Skeletal muscle satellite cell (primary cell): ENCODE results near the gene SQOR.

Source experiments
- H3K27me3 ChIP-seq: 2 replicates; pipeline ENCODE4 v1.7.0; 2013; ENCODE audit warnings: low read length; ENCODE audit not compliant: control insufficient read depth, insufficient read depth
- H3K36me3 ChIP-seq: 2 replicates; pipeline ENCODE4 v1.7.0; 2013; ENCODE audit warnings: mild to moderate bottlenecking, control low read depth, low read length; ENCODE audit not compliant: insufficient read depth
- H3K4me1 ChIP-seq: 2 replicates; pipeline ENCODE4 v1.7.0; 2013; ENCODE audit warnings: low read length; ENCODE audit not compliant: control insufficient read depth, insufficient read depth
- H3K4me2 ChIP-seq: 2 replicates; pipeline ENCODE4 v1.7.0; 2013; ENCODE audit warnings: mild to moderate bottlenecking, low read length
- H3K4me3 ChIP-seq: 2 replicates; pipeline ENCODE4 v1.7.0; 2013; ENCODE audit warnings: low read length
- H3K9ac ChIP-seq: 2 replicates; pipeline ENCODE4 v1.7.0; 2013; ENCODE audit warnings: mild to moderate bottlenecking, low read depth, low read length, moderate library complexity
- H3K9me3 ChIP-seq: replicated peaks from 2 replicates; pipeline ENCODE4 v1.7.0; 2013; ENCODE audit warnings: mild to moderate bottlenecking, control low read depth, low read length

SQOR gene

GRCh38 chr15:45603881-45604280, 30.9 kb upstream of the SQOR start:
- H3K9ac ChIP-seq, result no peak overlapping the region
- H3K36me3 ChIP-seq, result peaks cover 8% of the 10 kb centered on the region

GRCh38 chr15:45604326-45604725, 30.5 kb upstream of the SQOR start:
- no peak overlapping the region for H3K4me3 ChIP-seq
- no peak overlapping the region for H3K4me2 ChIP-seq
- peaks cover 8% of the 10 kb centered on the region for H3K36me3 ChIP-seq
- no peaks in the 10 kb centered on the region for H3K4me1 ChIP-seq
- no peaks in the 10 kb centered on the region for H3K27me3 ChIP-seq
- no peak overlapping the region for H3K9ac ChIP-seq
- H3K9me3 ChIP-seq, result no peaks in the 10 kb centered on the region

More at GRCh38 chr15:45603881-45604280, 30.9 kb upstream of the SQOR start:
- H3K4me1 ChIP-seq, result no peaks in the 10 kb centered on the region
- no peaks in the 10 kb centered on the region for H3K9me3 ChIP-seq
- H3K27me3 ChIP-seq, result no peaks in the 10 kb centered on the region
- H3K4me2 ChIP-seq, result no peak overlapping the region
- no peak overlapping the region for H3K4me3 ChIP-seq

GRCh38 chr15:45606413-45606812, 28.4 kb upstream of the SQOR start:
- no peaks in the 10 kb centered on the region for H3K9me3 ChIP-seq
- no peak overlapping the region for H3K9ac ChIP-seq
- H3K27me3 ChIP-seq, result no peaks in the 10 kb centered on the region
- no peaks in the 10 kb centered on the region for H3K4me1 ChIP-seq
- no peak overlapping the region for H3K4me3 ChIP-seq
- H3K36me3 ChIP-seq, result peaks cover 8% of the 10 kb centered on the region
- H3K4me2 ChIP-seq, result no peak overlapping the region

- H3K4me2 ChIP-seq, result no peak overlapping the region
- H3K27me3 ChIP-seq, result no peaks in the 10 kb centered on the region
- H3K4me3 ChIP-seq, result no peak overlapping the region
- H3K36me3 ChIP-seq, result peaks cover 8% of the 10 kb centered on the region
- no peaks in the 10 kb centered on the region for H3K4me1 ChIP-seq
- H3K9ac ChIP-seq, result no peak overlapping the region
- no peaks in the 10 kb centered on the region for H3K9me3 ChIP-seq
Observed at GRCh38 chr15:45606841-45607240, 28.0 kb upstream of the SQOR start.

GRCh38 chr15:45611305-45611704, 23.5 kb upstream of the SQOR start:
- H3K9me3 ChIP-seq, result no peaks in the 10 kb centered on the region
- H3K4me3 ChIP-seq, result no peak overlapping the region
- no peaks in the 10 kb centered on the region for H3K27me3 ChIP-seq
- peaks cover 10% of the 10 kb centered on the region for H3K4me1 ChIP-seq
- no peak overlapping the region for H3K9ac ChIP-seq
- H3K36me3 ChIP-seq, result peaks cover 5% of the 10 kb centered on the region
- no peak overlapping the region for H3K4me2 ChIP-seq

- H3K4me1 ChIP-seq, result peaks cover 19% of the 10 kb centered on the region
- H3K9me3 ChIP-seq, result no peaks in the 10 kb centered on the region
- H3K27me3 ChIP-seq, result no peaks in the 10 kb centered on the region
- H3K4me2 ChIP-seq, result peak overlapping the region; percentile 52
- H3K4me3 ChIP-seq, result no peak overlapping the region
- H3K36me3 ChIP-seq, result no peaks in the 10 kb centered on the region
- H3K9ac ChIP-seq, result no peak overlapping the region
Observed at GRCh38 chr15:45612790-45613415, 21.9 kb upstream of the SQOR start.

- Histone ChIP-seq H3K27me3 (no peaks in the 10 kb centered on the region), H3K9me3 (no peaks in the 10 kb centered on the region), H3K36me3 (no peaks in the 10 kb centered on the region), H3K4me1 (peaks cover 19% of the 10 kb centered on the region), H3K4me3 (no peak overlapping the region), H3K4me2 (no peak overlapping the region), H3K9ac (no peak overlapping the region)
Observed at GRCh38 chr15:45616901-45617323, 17.9 kb upstream of the SQOR start.

GRCh38 chr15:45618813-45619212, 16.0 kb upstream of the SQOR start:
- Histone ChIP-seq H3K9ac (no peak overlapping the region), H3K9me3 (no peaks in the 10 kb centered on the region), H3K4me1 (peaks cover 10% of the 10 kb centered on the region), H3K27me3 (no peaks in the 10 kb centered on the region), H3K36me3 (no peaks in the 10 kb centered on the region), H3K4me2 (no peak overlapping the region), H3K4me3 (no peak overlapping the region)

GRCh38 chr15:45628136-45628535, 6.7 kb upstream of the SQOR start:
- no peaks in the 10 kb centered on the region for H3K9me3 ChIP-seq
- no peaks in the 10 kb centered on the region for H3K36me3 ChIP-seq
- no peak overlapping the region for H3K9ac ChIP-seq
- no peaks in the 10 kb centered on the region for H3K27me3 ChIP-seq
- no peak overlapping the region for H3K4me2 ChIP-seq
- no peak overlapping the region for H3K4me3 ChIP-seq
- H3K4me1 ChIP-seq, result peaks cover 12% of the 10 kb centered on the region

GRCh38 chr15:45630917-45631691, 3.7 kb upstream of the SQOR start:
- Histone ChIP-seq H3K36me3 (no peaks in the 10 kb centered on the region), H3K4me2 (peak overlapping the region; percentile 72), H3K9me3 (no peaks in the 10 kb centered on the region), H3K27me3 (no peaks in the 10 kb centered on the region), H3K4me3 (peak overlapping the region; percentile 57), H3K4me1 (peaks cover 17% of the 10 kb centered on the region), H3K9ac (peak overlapping the region; percentile 40)

GRCh38 chr15:45631776-45632175, 3.1 kb upstream of the SQOR start:
- Histone ChIP-seq H3K4me3 (peak overlapping the region; percentile 57), H3K27me3 (no peaks in the 10 kb centered on the region), H3K9ac (peak overlapping the region; percentile 40), H3K36me3 (no peaks in the 10 kb centered on the region), H3K9me3 (no peaks in the 10 kb centered on the region), H3K4me2 (peak overlapping the region; percentile 72), H3K4me1 (peaks cover 18% of the 10 kb centered on the region)

GRCh38 chr15:45635191-45635638, 386 bp downstream of the SQOR start:
- Histone ChIP-seq H3K9ac (peak overlapping the region; percentile 86), H3K27me3 (no peaks in the 10 kb centered on the region), H3K4me1 (peaks cover 52% of the 10 kb centered on the region), H3K4me2 (peak overlapping the region; percentile 98), H3K4me3 (peak overlapping the region; percentile 88), H3K9me3 (no peaks in the 10 kb centered on the region), H3K36me3 (no peaks in the 10 kb centered on the region)
